ENCODE measurements around the gene TACC3.

Gene TACC3

GRCh38 chr4:1758306-1759121 lies 37.2 kb downstream of the TACC3 start:
- POLR2A ChIA-PET, result no interaction called here
- Histone ChIP-seq H3K9me3 (ENCODE audit: control extremely low read depth in 1 of 5, control insufficient read depth in 4 of 5, insufficient read depth in 2 of 5, low read depth in 1 of 5, low read length in 4 of 5) (no peaks in the 10 kb centered on the region), H3K27ac (ENCODE audit: insufficient read depth in 1 of 2, low read depth in 1 of 2, low read length in 2 of 2, poor library complexity in 1 of 2, severe bottlenecking in 2 of 2) (no peak overlapping the region), H3K4me3 (ENCODE audit: control insufficient read depth in 1 of 7, extremely low read depth in 1 of 7, insufficient read depth in 4 of 7, low read depth in 2 of 7, low read length in 6 of 7) (no peak overlapping the region), H3K4me1 (ENCODE audit: control extremely low read depth in 1 of 4, control insufficient read depth in 4 of 4, insufficient read depth in 4 of 4, low read length in 3 of 4) (peaks cover 0 to 53% (median 44%) of the 10 kb centered on the region in 4 experiments), H3K36me3 (ENCODE audit: control insufficient read depth in 4 of 4, insufficient read depth in 4 of 4, low read length in 3 of 4) (no peaks in the 10 kb centered on the region), H3K27me3 (replicated peaks in 2 of 5; ENCODE audit: control insufficient read depth in 4 of 5, insufficient read depth in 5 of 5, low read length in 4 of 5) (no peaks in the 10 kb centered on the region)
- CTCF ChIA-PET, result interaction anchor here (0.6 to 3.7 kb wide), 10 partner anchors 10 to 149 kb away, joined by 3 to 18 read pairs (median 4); no protein-coding TSS in a partner anchor
- 90% methylated on average over 18 of the region's 27 CpGs for WGBS (ENCODE audit: insufficient coverage)
- DNase-seq, result no peak

GRCh38 chr4:1759170-1759817 lies 38.0 kb downstream of the TACC3 start:
- no peak for DNase-seq
- ChIA-PET CTCF (interaction anchor here (1.0 to 3.7 kb wide), 12 partner anchors 8 to 148 kb away, joined by 3 to 18 read pairs (median 4); no protein-coding TSS in a partner anchor), POLR2A (no interaction called here)
- no peak overlapping the region for H3K27ac ChIP-seq (ENCODE audit: insufficient read depth in 1 of 2, low read depth in 1 of 2, low read length in 2 of 2, poor library complexity in 1 of 2, severe bottlenecking in 2 of 2)
- no peaks in the 10 kb centered on the region for H3K9me3 ChIP-seq (ENCODE audit: control extremely low read depth in 1 of 5, control insufficient read depth in 4 of 5, insufficient read depth in 2 of 5, low read depth in 1 of 5, low read length in 4 of 5)
- H3K36me3 ChIP-seq (ENCODE audit: control insufficient read depth in 4 of 4, insufficient read depth in 4 of 4, low read length in 3 of 4), result no peaks in the 10 kb centered on the region
- H3K4me3 ChIP-seq (ENCODE audit: control insufficient read depth in 1 of 7, extremely low read depth in 1 of 7, insufficient read depth in 4 of 7, low read depth in 2 of 7, low read length in 6 of 7), result no peak overlapping the region
- WGBS (ENCODE audit: insufficient coverage), result 90% methylated on average over 14 of the region's 19 CpGs
- H3K4me1 ChIP-seq (ENCODE audit: control extremely low read depth in 1 of 4, control insufficient read depth in 4 of 4, insufficient read depth in 4 of 4, low read length in 3 of 4), result peaks cover 0 to 51% (median 44%) of the 10 kb centered on the region in 4 experiments
- no peaks in the 10 kb centered on the region for H3K27me3 ChIP-seq (replicated peaks in 2 of 5; ENCODE audit: control insufficient read depth in 4 of 5, insufficient read depth in 5 of 5, low read length in 4 of 5)

GRCh38 chr4:1759818-1760223 lies 38.5 kb downstream of the TACC3 start:
- DNase-seq, result peak in 1 of 3 donors; percentile 37
- ChIA-PET CTCF (interaction anchor here (1.0 to 3.7 kb wide), 10 partner anchors 8 to 147 kb away, joined by 3 to 18 read pairs (median 5); no protein-coding TSS in a partner anchor), POLR2A (interaction anchor here (0.5 kb wide), 1 partner anchor 124 kb away, joined by 4 read pairs; no protein-coding TSS in a partner anchor)
- Histone ChIP-seq H3K4me3 (ENCODE audit: control insufficient read depth in 1 of 7, extremely low read depth in 1 of 7, insufficient read depth in 4 of 7, low read depth in 2 of 7, low read length in 6 of 7) (no peak overlapping the region), H3K36me3 (ENCODE audit: control insufficient read depth in 4 of 4, insufficient read depth in 4 of 4, low read length in 3 of 4) (no peaks in the 10 kb centered on the region), H3K27ac (ENCODE audit: insufficient read depth in 1 of 2, low read depth in 1 of 2, low read length in 2 of 2, poor library complexity in 1 of 2, severe bottlenecking in 2 of 2) (no peak overlapping the region), H3K27me3 (replicated peaks in 2 of 5; ENCODE audit: control insufficient read depth in 4 of 5, insufficient read depth in 5 of 5, low read length in 4 of 5) (no peaks in the 10 kb centered on the region), H3K4me1 (ENCODE audit: control extremely low read depth in 1 of 4, control insufficient read depth in 4 of 4, insufficient read depth in 4 of 4, low read length in 3 of 4) (peaks cover 0 to 49% (median 41%) of the 10 kb centered on the region in 4 experiments), H3K9me3 (ENCODE audit: control extremely low read depth in 1 of 5, control insufficient read depth in 4 of 5, insufficient read depth in 2 of 5, low read depth in 1 of 5, low read length in 4 of 5) (no peaks in the 10 kb centered on the region)
- WGBS (ENCODE audit: insufficient coverage), result 54% methylated on average over 11 of the region's 13 CpGs

GRCh38 chr4:1760521-1761071 lies 39.3 kb downstream of the TACC3 start:
- CTCF ChIA-PET, result interaction anchor here (1.0 to 3.7 kb wide), 7 partner anchors 9 to 139 kb away, joined by 3 to 18 read pairs (median 5); no protein-coding TSS in a partner anchor
- H3K36me3 ChIP-seq (ENCODE audit: control insufficient read depth in 4 of 4, insufficient read depth in 4 of 4, low read length in 3 of 4), result no peaks in the 10 kb centered on the region
- POLR2A ChIA-PET, result no interaction called here
- H3K9me3 ChIP-seq (ENCODE audit: control extremely low read depth in 1 of 5, control insufficient read depth in 4 of 5, insufficient read depth in 2 of 5, low read depth in 1 of 5, low read length in 4 of 5), result no peaks in the 10 kb centered on the region
- no peak overlapping the region for H3K27ac ChIP-seq (ENCODE audit: insufficient read depth in 1 of 2, low read depth in 1 of 2, low read length in 2 of 2, poor library complexity in 1 of 2, severe bottlenecking in 2 of 2)
- peaks cover 0 to 42% (median 34%) of the 10 kb centered on the region in 4 experiments for H3K4me1 ChIP-seq (ENCODE audit: control extremely low read depth in 1 of 4, control insufficient read depth in 4 of 4, insufficient read depth in 4 of 4, low read length in 3 of 4)
- no peak overlapping the region for H3K4me3 ChIP-seq (ENCODE audit: control insufficient read depth in 1 of 7, extremely low read depth in 1 of 7, insufficient read depth in 4 of 7, low read depth in 2 of 7, low read length in 6 of 7)
- H3K27me3 ChIP-seq (replicated peaks in 2 of 5; ENCODE audit: control insufficient read depth in 4 of 5, insufficient read depth in 5 of 5, low read length in 4 of 5), result no peaks in the 10 kb centered on the region
- DNase-seq, result no peak
- WGBS (ENCODE audit: insufficient coverage), result 70% methylated on average over 6 of the region's 25 CpGs

GRCh38 chr4:1761130-1761689 lies 39.9 kb downstream of the TACC3 start:
- no peaks in the 10 kb centered on the region for H3K36me3 ChIP-seq (ENCODE audit: control insufficient read depth in 4 of 4, insufficient read depth in 4 of 4, low read length in 3 of 4)
- ChIA-PET POLR2A (no interaction called here), CTCF (interaction anchor here (1.1 to 3.7 kb wide), 2 partner anchors 48 to 139 kb away, joined by 3 to 18 read pairs; no protein-coding TSS in a partner anchor)
- DNase-seq, result no peak
- H3K4me3 ChIP-seq (ENCODE audit: control insufficient read depth in 1 of 7, extremely low read depth in 1 of 7, insufficient read depth in 4 of 7, low read depth in 2 of 7, low read length in 6 of 7), result no peak overlapping the region
- H3K27me3 ChIP-seq (replicated peaks in 2 of 5; ENCODE audit: control insufficient read depth in 4 of 5, insufficient read depth in 5 of 5, low read length in 4 of 5), result no peaks in the 10 kb centered on the region
- H3K9me3 ChIP-seq (ENCODE audit: control extremely low read depth in 1 of 5, control insufficient read depth in 4 of 5, insufficient read depth in 2 of 5, low read depth in 1 of 5, low read length in 4 of 5), result no peaks in the 10 kb centered on the region
- peaks cover 0 to 40% (median 29%) of the 10 kb centered on the region in 4 experiments for H3K4me1 ChIP-seq (ENCODE audit: control extremely low read depth in 1 of 4, control insufficient read depth in 4 of 4, insufficient read depth in 4 of 4, low read length in 3 of 4)
- H3K27ac ChIP-seq (ENCODE audit: insufficient read depth in 1 of 2, low read depth in 1 of 2, low read length in 2 of 2, poor library complexity in 1 of 2, severe bottlenecking in 2 of 2), result no peak overlapping the region
- WGBS (ENCODE audit: insufficient coverage), result 90% methylated on average over 13 of the region's 32 CpGs

- CTCF ChIA-PET, result interaction anchor here (1.1 to 3.5 kb wide), 4 partner anchors 16 to 138 kb away, joined by 3 to 23 read pairs (median 7); no protein-coding TSS in a partner anchor
- Histone ChIP-seq H3K9me3 (ENCODE audit: control extremely low read depth in 1 of 5, control insufficient read depth in 4 of 5, insufficient read depth in 2 of 5, low read depth in 1 of 5, low read length in 4 of 5) (no peaks in the 10 kb centered on the region), H3K4me1 (ENCODE audit: control extremely low read depth in 1 of 4, control insufficient read depth in 4 of 4, insufficient read depth in 4 of 4, low read length in 3 of 4) (peaks cover 0 to 39% (median 26%) of the 10 kb centered on the region in 4 experiments), H3K36me3 (ENCODE audit: control insufficient read depth in 4 of 4, insufficient read depth in 4 of 4, low read length in 3 of 4) (no peaks in the 10 kb centered on the region), H3K4me3 (ENCODE audit: control insufficient read depth in 1 of 7, extremely low read depth in 1 of 7, insufficient read depth in 4 of 7, low read depth in 2 of 7, low read length in 6 of 7) (no peak overlapping the region), H3K27me3 (replicated peaks in 2 of 5; ENCODE audit: control insufficient read depth in 4 of 5, insufficient read depth in 5 of 5, low read length in 4 of 5) (peaks cover 0 to 4% (median 0%) of the 10 kb centered on the region in 5 experiments), H3K27ac (ENCODE audit: insufficient read depth in 1 of 2, low read depth in 1 of 2, low read length in 2 of 2, poor library complexity in 1 of 2, severe bottlenecking in 2 of 2) (no peak overlapping the region)
- POLR2A ChIA-PET, result interaction anchor here (0.6 kb wide), 1 partner anchor 22 kb away, joined by 4 read pairs; no protein-coding TSS in a partner anchor
- WGBS (ENCODE audit: insufficient coverage), result 85% methylated on average over 13 of the region's 20 CpGs
- DNase-seq, result no peak
Measured at GRCh38 chr4:1762264-1763010, 41.1 kb downstream of the TACC3 start.
